H9 (cell line): ENCODE results near the gene MCF2L2. TPM values are rescaled to one million over a fixed set of nuclear protein-coding genes. Genes with fewer than 3 reads are reported as not detected.
A peak's percentile ranks its signal among the peaks of the same experiment; 100 is the strongest.

Source experiments
- DNase-seq: peaks from one replicate; pipeline ENCODE4 v3.0.0-alpha.2; 2017
- H2AFZ ChIP-seq: one replicate; pipeline ENCODE4 v1.6.1; 2013; ENCODE audit warnings: mild to moderate bottlenecking, low read length, control low read depth, moderate library complexity
- H2AK5ac ChIP-seq: 2 replicates; pipeline ENCODE4 v1.6.1; 2013; ENCODE audit warnings: low read length, control low read depth, mixed read lengths; ENCODE audit not compliant: insufficient read length
- H2BK120ac ChIP-seq: one replicate; pipeline ENCODE4 v1.6.1; 2013; ENCODE audit warnings: low read depth, mild to moderate bottlenecking, low read length, control low read depth, inconsistent platforms; ENCODE audit not compliant: poor library complexity, severe bottlenecking
- H2BK12ac ChIP-seq: 2 replicates; pipeline ENCODE4 v1.6.1; 2013; ENCODE audit warnings: low read length, control low read depth, mixed read lengths, low read depth; ENCODE audit not compliant: insufficient read length
- H2BK15ac ChIP-seq: 2 replicates; pipeline ENCODE4 v1.6.1; 2013; ENCODE audit warnings: low read depth, low read length, control low read depth
- H2BK20ac ChIP-seq: one replicate; pipeline ENCODE4 v1.6.1; 2013; ENCODE audit warnings: low read depth, mild to moderate bottlenecking, low read length, control low read depth, inconsistent platforms; ENCODE audit not compliant: poor library complexity, severe bottlenecking
- H2BK5ac ChIP-seq: 2 replicates; pipeline ENCODE4 v1.6.1; 2013; ENCODE audit warnings: low read length, control low read depth, mixed read lengths; ENCODE audit not compliant: insufficient read length
- H3K14ac ChIP-seq: 2 replicates; pipeline ENCODE4 v1.6.1; 2013; ENCODE audit warnings: low read length, control low read depth; ENCODE audit not compliant: insufficient read depth
- H3K18ac ChIP-seq: 2 replicates; pipeline ENCODE4 v1.6.1; 2013; ENCODE audit warnings: low read depth, mild to moderate bottlenecking, mixed read lengths, low read length, control low read depth; ENCODE audit not compliant: insufficient read length
- H3K23ac ChIP-seq: 2 replicates; pipeline ENCODE4 v1.6.1; 2013; ENCODE audit warnings: low read length, control low read depth, mixed read lengths, low read depth; ENCODE audit not compliant: insufficient read length
- H3K23me2 ChIP-seq: 2 replicates; pipeline ENCODE4 v1.6.1; 2013; ENCODE audit warnings: low read depth, mild to moderate bottlenecking, mixed read lengths, low read length, control low read depth; ENCODE audit not compliant: insufficient read length, poor library complexity, severe bottlenecking
- H3K27ac ChIP-seq: 2 replicates; pipeline ENCODE4 v1.5.1; 2013; ENCODE audit warnings: low read length, control low read depth, mixed read lengths, low read depth; ENCODE audit not compliant: insufficient read length
- H3K27me3 ChIP-seq: 2 replicates; pipeline ENCODE4 v1.6.1; 2013; ENCODE audit warnings: low read length, control low read depth, inconsistent platforms; ENCODE audit not compliant: insufficient read depth
- H3K4ac ChIP-seq: 2 replicates; pipeline ENCODE4 v1.6.1; 2013; ENCODE audit warnings: low read depth, mild to moderate bottlenecking, control low read depth, inconsistent platforms, low read length, moderate library complexity
- H3K4me1 ChIP-seq: 2 replicates; pipeline ENCODE4 v1.6.1; 2013; ENCODE audit warnings: low read length, control low read depth, inconsistent platforms; ENCODE audit not compliant: insufficient read depth
- H3K4me2 ChIP-seq: 2 replicates; pipeline ENCODE4 v1.6.1; 2013; ENCODE audit warnings: low read length, control low read depth, mixed read lengths; ENCODE audit not compliant: insufficient read length, insufficient read depth
- H3K56ac ChIP-seq: 2 replicates; pipeline ENCODE4 v1.6.1; 2013; ENCODE audit warnings: low read depth, mild to moderate bottlenecking, mixed read lengths, low read length, control low read depth; ENCODE audit not compliant: insufficient read length
- H3K79me1 ChIP-seq: 2 replicates; pipeline ENCODE4 v1.6.1; 2013; ENCODE audit warnings: low read depth, mild to moderate bottlenecking, moderate library complexity, low read length, control low read depth, inconsistent platforms; ENCODE audit not compliant: insufficient read depth, poor library complexity, severe bottlenecking
- H3K79me2 ChIP-seq: 2 replicates; pipeline ENCODE4 v1.6.1; 2013; ENCODE audit warnings: low read length, control low read depth, inconsistent platforms; ENCODE audit not compliant: insufficient read depth
- H3K9ac ChIP-seq: 2 replicates; pipeline ENCODE4 v1.6.1; 2013; ENCODE audit warnings: low read length, control low read depth, mixed read lengths; ENCODE audit not compliant: insufficient read length; ENCODE audit errors: extremely low read depth
- H3K9me3 ChIP-seq: one replicate; pipeline ENCODE4 v1.6.1; 2013; ENCODE audit warnings: low read depth, low read length, inconsistent platforms; ENCODE audit not compliant: control insufficient read depth
- H3T11ph ChIP-seq: one replicate; pipeline ENCODE4 v1.6.1; 2013; ENCODE audit warnings: mild to moderate bottlenecking, low read length, control low read depth, inconsistent platforms
- H4K20me1 ChIP-seq: one replicate; pipeline ENCODE4 v1.6.1; 2013; ENCODE audit not compliant: control insufficient read depth, insufficient read length, insufficient read depth
- H4K5ac ChIP-seq: 2 replicates; pipeline ENCODE4 v1.6.1; 2013; ENCODE audit warnings: low read depth, mild to moderate bottlenecking, mixed read lengths, low read length, control low read depth; ENCODE audit not compliant: insufficient read length
- H4K8ac ChIP-seq: replicated peaks from 2 replicates; pipeline ENCODE4 v1.6.1; 2013; ENCODE audit warnings: low read length, control low read depth, mixed read lengths, low read depth; ENCODE audit not compliant: insufficient read length
- H4K91ac ChIP-seq: 2 replicates; pipeline ENCODE4 v1.6.1; 2013; ENCODE audit warnings: low read depth, mild to moderate bottlenecking, moderate library complexity, mixed read lengths, low read length, control low read depth; ENCODE audit not compliant: insufficient read length
- H3K27ac Mint-ChIP-seq, 3 experiments: 2 replicates in 2 of 3; 3 replicates in 1 of 3; pipeline ENCODE4 v1.8.0; 2020 to 2021; ENCODE audit warnings: mixed read lengths in 3 of 3, mild to moderate bottlenecking in 1 of 3, moderate library complexity in 1 of 3
- H3K27me3 Mint-ChIP-seq: 2 replicates; pipeline ENCODE4 v1.8.0; 2021; ENCODE audit warnings: low read depth, mild to moderate bottlenecking, moderate library complexity, mixed read lengths
- H3K36me3 Mint-ChIP-seq, 3 experiments: 2 replicates in 2 of 3; 3 replicates in 1 of 3; pipeline ENCODE4 v1.8.0; 2020 to 2021; ENCODE audit warnings: low read depth in 3 of 3, mixed read lengths in 3 of 3; ENCODE audit not compliant: insufficient read depth in 1 of 3
- H3K4me1 Mint-ChIP-seq, 2 experiments: 2 replicates each; pipeline ENCODE4 v1.8.0; 2020; ENCODE audit warnings: mixed read lengths in 2 of 2
- H3K4me3 Mint-ChIP-seq, 2 experiments: 2 replicates in 1 of 2; 3 replicates in 1 of 2; pipeline ENCODE4 v1.8.0; 2020 to 2021; ENCODE audit warnings: mild to moderate bottlenecking in 2 of 2, mixed read lengths in 2 of 2, moderate library complexity in 1 of 2
- H3K9me3 Mint-ChIP-seq, 2 experiments: 2 replicates in 1 of 2; 3 replicates in 1 of 2; pipeline ENCODE4 v1.8.0; 2020; ENCODE audit warnings: mild to moderate bottlenecking in 2 of 2, mixed read lengths in 2 of 2, moderate library complexity in 1 of 2
- CTCF ChIP-seq: fragments of 200-600 bp; sonication (generic); conservative IDR thresholded peaks from 3 replicates; pipeline ENCODE4 v1.8.0; 2021; ENCODE audit warnings: antibody characterized with exemption, mild to moderate bottlenecking
- WGBS: extraction: QIAGEN DNeasy Blood & Tissue Kit; methylation state at CpG from one replicate; pipeline ENCODE4 v1.1.7; 2013; ENCODE audit warnings: missing lambda C conversion rate, low lambda C conversion rate, mixed read lengths; ENCODE audit not compliant: insufficient read length; ENCODE audit errors: extremely low coverage; 5-methylcytosine and 5-hydroxymethylcytosine counted together
- total RNA-seq: library from RNA; stranded (reverse); gene quantifications from 2 replicates; pipeline ENCODE4 v1.2.1, GENCODE V29; 2021

The MCF2L2 gene
- total RNA-seq, 1 experiment from 2014 or later = 6.4 TPM

GRCh38 chr3:183340222-183340621, 88.2 kb downstream of the MCF2L2 start:
- no CpG with 5 or more reads among the region's 2 CpGs for WGBS
- Histone ChIP-seq H2BK20ac (no peak overlapping the region), H3T11ph (no peak overlapping the region), H4K8ac (no peak overlapping the region), H3K4ac (no peak overlapping the region), H2AK5ac (no peak overlapping the region), H3K14ac (no peak overlapping the region), H3K18ac (no peak overlapping the region), H3K4me1 (no peaks in the 10 kb centered on the region), H3K27me3 (no peaks in the 10 kb centered on the region), H3K9ac (no peak overlapping the region), H3K23ac (no peak overlapping the region), H4K91ac (no peak overlapping the region), H3K79me2 (no peaks in the 10 kb centered on the region), H3K79me1 (no peaks in the 10 kb centered on the region), H2BK15ac (no peak overlapping the region), H4K20me1 (no peaks in the 10 kb centered on the region), H2AFZ (no peak overlapping the region), H2BK120ac (no peak overlapping the region), H3K4me2 (no peak overlapping the region), H3K9me3 (no peaks in the 10 kb centered on the region), H2BK12ac (no peak overlapping the region), H3K27ac (no peak overlapping the region), H4K5ac (no peak overlapping the region), H3K56ac (no peak overlapping the region), H3K23me2 (no peaks in the 10 kb centered on the region), H2BK5ac (no peak overlapping the region)
- Mint-ChIP-seq H3K27ac (peak overlapping the region in 1 of 3 experiments; percentile 11; a peak in 1 of 7 replicates), H3K4me3 (no peak overlapping the region), H3K4me1 (0 out of 4 replicates have a peak, but pooled peaks cover 0 to 2% of the 10 kb centered on the region in 2 experiments), H3K27me3 (no peaks in the 10 kb centered on the region; the same call in 1 of the 2 replicates), H3K36me3 (peaks cover 0 to 6% (median 4%) of the 10 kb centered on the region in 3 experiments; a peak in 2 of 7 replicates), H3K9me3 (peaks cover 4 to 6% of the 10 kb centered on the region in 2 experiments; a peak in 4 of 5 replicates)
- no peak for TF ChIP-seq CTCF
- no peak for DNase-seq
